GM20431 (cell line): Measurements from ENCODE around the gene LRRN1.
"Not testable (repeated sequence)": the region's sequence is repeated elsewhere in the genome, so short reads cannot be mapped to it uniquely, and the experiment has no call there.

Experiments used
- in situ Hi-C: fragments of 300-500 bp; cut with MseI, MboI; formaldehyde crosslinking; loops from one replicate; pipeline ENCODE4 v1.15.0; 2020; ENCODE audit warnings: low sequenced_read_pairs; ENCODE audit not compliant: unreplicated experiment

The LRRN1 gene

GRCh38 chr3:3806092-3806491 is 6.9 kb downstream of the LRRN1 start:
- in situ Hi-C loops = no loop called here

- in situ Hi-C loops = no loop called here
Measured at GRCh38 chr3:3806856-3807255, 7.6 kb downstream of the LRRN1 start.

- in situ Hi-C loops = no loop called here
Measured at GRCh38 chr3:3813013-3813412, 13.8 kb downstream of the LRRN1 start.

DNA sequence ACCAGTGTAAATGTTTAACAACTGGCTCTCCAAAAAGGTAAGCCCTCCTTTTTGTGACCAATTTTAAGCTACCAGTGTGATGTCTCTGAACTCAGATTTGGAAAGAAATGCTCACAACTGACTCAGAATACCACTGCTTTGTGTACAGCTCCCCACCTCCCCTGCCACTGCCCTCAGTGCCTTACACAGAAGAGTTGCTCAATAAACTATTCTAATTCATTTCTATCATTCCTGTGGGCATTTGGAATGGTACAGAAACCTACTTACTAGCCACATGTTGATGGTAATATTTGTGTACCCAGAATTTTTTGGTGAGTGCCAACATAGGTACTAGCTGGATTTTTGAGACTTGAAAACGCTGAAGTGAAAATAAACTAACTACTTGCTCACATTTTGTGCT is 16.0 kb downstream of the LRRN1 start:
- in situ Hi-C loops = no loop called here

- in situ Hi-C loops = no loop called here
Measured at GRCh38 chr3:3816034-3816433, 16.8 kb downstream of the LRRN1 start.

GRCh38 chr3:3817865-3818264 is 18.6 kb downstream of the LRRN1 start:
- in situ Hi-C loops = no loop called here

DNA sequence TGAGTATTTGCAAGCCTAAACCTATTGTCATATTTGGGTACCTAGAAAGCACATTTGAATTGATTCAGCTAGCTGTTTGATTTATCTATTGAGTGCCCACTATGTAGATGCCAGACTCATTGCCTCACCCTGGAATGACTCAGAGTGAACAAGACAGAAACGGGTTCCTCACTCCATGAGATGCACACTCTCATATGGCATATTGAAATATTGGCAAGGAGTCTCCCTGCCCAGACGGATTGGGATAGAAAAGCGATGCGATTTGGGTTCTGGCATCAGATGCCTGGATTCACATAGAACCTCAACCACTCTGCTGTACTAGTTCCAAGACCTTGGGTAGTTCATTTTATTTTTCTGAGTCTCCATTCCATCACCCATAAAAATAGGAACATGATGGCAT is 22.5 kb downstream of the LRRN1 start:
- in situ Hi-C loops = no loop called here

DNA sequence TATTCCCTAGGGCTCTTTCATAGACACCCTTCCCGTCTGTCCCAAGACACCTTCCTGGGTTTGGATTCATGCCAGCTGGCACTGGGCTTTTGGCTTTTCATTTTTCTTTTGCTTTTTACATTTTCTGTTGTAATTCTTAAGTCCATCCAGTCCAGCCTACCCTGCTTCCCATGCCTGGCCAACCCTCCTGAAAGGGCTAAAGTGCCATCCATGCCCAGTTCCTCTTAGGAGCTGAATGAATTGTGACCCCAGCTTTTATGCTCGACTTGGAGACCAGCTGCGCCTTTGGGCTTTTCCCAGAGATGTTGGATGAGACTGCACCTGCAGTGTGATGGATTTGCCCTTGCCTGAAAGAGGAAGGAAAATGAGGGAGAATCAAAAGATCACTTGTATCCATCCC is 25.8 kb downstream of the LRRN1 start:
- in situ Hi-C loops = no loop called here

DNA sequence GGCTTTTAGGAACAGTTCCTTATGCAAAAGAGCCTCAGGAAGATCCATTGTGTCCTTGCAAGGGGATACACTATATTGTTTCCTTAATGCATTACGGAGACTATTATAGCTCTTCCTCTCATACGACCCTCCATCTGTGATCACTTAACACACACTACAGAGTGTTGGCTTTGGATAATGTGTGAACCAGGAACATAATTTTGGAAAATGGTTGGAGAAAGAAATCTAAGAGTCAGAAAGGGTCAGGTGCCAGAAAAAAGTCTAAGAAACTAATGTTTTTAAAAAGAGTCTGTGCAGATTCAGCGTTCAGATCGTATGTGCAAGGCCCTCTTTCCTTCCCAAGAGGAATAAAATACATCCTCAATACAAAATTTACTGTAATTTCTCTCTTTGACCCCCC is 27.3 kb downstream of the LRRN1 start:
- in situ Hi-C loops = no loop called here

DNA sequence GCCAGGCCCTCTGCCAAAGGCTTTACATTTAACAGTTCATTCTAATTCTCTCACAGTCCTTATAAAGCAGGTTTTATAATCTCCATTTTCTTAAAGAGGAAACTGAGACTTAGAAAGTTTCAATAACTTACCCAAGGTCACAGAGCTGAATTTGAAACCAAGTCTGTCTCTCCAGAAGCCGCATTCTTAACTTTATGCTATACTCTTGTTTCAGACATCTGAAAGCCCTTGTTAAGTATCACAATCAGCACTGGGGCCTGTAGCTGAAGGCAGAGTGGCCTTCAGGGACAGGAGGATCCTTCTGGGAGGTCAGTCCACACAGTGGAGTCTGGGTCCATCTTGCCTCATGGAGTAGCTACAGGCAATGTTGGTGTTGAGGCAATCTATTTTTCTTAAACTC is 27.9 kb downstream of the LRRN1 start:
- in situ Hi-C loops = no loop called here

- in situ Hi-C loops = not testable (repeated sequence)
Measured at GRCh38 chr3:3828417-3828816, 29.2 kb downstream of the LRRN1 start.

GRCh38 chr3:3836845-3837244 is 37.6 kb downstream of the LRRN1 start:
- in situ Hi-C loops = no loop called here

DNA sequence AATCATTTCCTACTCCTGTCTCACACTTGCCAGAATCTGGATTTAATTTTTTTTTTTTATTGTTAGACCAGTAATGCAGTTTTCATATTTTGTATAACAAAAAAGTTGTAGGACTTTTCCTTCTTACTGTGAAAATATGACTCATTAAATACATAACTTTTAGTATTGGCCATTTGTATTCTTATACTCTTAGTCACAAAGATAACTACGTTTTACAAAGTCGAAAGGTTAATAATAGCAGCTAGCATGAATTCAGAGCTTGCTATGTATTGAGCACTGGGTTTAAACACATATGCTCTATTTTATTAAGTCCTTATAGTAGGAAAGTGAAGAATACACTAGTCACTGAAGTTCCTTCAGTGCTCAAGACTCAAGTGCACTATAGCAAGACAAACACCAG is 43.1 kb downstream of the LRRN1 start:
- in situ Hi-C loops = no loop called here

- in situ Hi-C loops = no loop called here
Measured at GRCh38 chr3:3847994-3848922, 49.0 kb downstream of the LRRN1 start.

GRCh38 chr3:3848923-3849275 is 49.7 kb downstream of the LRRN1 start:
- in situ Hi-C loops = no loop called here

DNA sequence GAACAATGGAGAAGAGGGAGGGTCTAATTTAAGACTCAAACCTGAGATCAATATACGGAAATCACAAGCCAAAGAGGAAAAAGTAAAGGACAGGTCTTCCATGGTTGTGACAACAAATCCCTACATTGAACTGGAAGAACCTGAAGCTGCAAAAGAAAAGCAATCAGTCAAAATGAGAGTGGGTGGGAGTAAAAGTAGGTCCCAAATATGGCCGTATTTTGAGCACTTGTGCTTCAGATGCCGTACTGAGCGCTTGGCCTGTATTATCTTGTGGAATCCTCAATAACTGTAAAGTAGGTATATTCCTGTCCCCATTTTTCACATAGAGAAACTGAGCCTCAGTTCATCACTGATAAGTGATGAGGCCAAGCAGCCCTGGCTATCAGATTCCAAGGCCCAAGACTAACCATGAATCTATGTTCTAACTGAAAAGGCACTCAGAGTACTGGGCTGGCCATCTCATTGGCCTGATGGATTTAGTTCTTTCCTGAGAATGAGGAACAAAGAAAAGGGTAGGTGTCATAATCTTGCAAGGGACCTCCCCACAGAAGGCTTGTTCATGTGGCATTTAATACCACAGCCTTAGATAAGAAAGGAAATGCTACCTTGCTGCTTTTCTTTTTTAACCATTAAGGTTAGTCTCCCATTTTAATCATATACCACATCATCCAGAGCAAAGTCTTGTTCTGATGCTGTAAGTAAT is 52.5 kb downstream of the LRRN1 start:
- in situ Hi-C loops = no loop called here

GRCh38 chr3:3853544-3853943 is 54.3 kb downstream of the LRRN1 start:
- in situ Hi-C loops = no loop called here

DNA sequence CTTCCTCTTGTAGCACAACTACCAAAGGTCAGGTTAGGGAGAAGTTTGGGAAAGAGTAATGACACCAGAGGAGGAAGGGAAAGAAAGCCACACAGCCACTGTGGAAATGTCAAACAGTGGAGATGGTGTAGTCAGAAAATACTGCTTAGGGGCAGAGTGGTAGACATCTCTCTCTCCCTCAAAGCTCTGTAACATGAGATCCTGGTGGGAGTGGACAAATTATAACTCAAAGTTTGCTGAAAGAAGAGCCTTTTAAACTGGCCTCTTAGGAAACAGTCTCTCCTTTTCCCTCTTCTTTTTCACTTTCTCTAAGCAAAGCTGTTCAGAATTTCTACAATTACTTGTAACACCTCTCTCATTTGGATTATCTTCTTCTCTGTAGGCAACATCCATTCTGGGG is 55.8 kb downstream of the LRRN1 start:
- in situ Hi-C loops = no loop called here

DNA sequence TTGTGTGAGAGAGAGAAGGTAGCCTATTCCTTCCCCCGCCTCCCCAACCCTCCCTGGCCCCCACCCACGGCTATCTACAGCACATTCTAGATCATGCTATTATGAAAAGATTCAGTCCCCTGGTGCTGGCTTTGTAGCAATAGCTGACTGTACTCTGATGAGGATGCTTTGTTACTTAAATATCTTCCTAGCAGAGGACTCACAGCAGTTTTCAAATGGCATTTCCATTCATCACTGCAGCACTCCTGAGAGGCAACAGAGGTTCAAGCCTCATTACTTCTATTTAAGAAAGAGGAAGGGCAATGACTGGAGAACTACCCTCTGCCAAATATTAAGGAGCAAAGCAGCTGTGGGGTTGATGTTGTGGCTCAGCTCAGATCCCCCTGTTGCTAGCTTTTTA is 61.0 kb downstream of the LRRN1 start:
- in situ Hi-C loops = no loop called here

GRCh38 chr3:3862534-3862933 is 63.3 kb downstream of the LRRN1 start:
- in situ Hi-C loops = no loop called here

DNA sequence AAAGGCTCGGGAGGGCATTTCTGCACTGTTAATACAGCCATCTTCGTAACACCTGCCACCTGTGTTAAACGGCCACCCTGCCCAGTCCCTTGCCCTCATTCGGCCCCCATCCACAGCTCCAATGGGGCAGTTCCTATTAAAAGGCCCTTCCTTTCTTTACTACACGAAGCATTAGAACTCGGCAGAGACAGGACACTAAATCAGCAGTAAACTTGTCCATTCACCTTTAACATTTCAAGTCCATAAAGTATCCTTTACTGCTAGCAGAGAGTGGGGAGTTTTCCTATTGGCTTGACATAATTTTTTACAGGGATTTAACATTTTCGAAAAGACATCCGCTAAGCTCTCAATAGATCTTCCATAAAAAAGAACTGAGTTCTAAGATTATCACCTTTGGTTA is 76.3 kb downstream of the LRRN1 start:
- in situ Hi-C loops = no loop called here

- in situ Hi-C loops = no loop called here
Measured at GRCh38 chr3:3881050-3881449, 81.8 kb downstream of the LRRN1 start.
